Measurements from ENCODE around the gene SUN1. TPM values are rescaled to one million over a fixed set of nuclear protein-coding genes. Genes with fewer than 3 reads are reported as not detected.

The SUN1 gene
- total RNA-seq, 3 donors from 2014 or later = 153 to 189 (median 160) TPM

DNA sequence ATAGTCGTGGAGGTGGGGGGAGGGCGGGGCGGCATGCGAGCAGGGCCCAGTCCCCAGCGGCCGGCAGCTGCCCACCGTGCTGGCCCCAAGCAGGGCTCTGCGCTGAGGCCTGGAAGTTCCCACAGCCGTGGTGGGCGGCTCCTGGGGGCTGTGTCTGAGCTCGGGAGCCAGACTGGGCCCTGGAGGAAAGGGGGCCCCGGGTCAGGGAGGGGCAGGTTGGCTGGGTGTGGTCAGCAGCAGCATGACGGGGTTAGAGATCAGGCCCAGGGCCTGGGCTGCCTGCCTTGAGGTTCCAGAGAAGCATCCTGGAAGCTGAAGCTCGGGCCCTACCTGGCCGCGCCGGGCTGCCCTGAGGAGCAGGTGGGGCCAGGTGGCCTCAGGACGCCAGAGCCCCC is 66.2 kb downstream of the SUN1 start:
- TF ChIP-seq POLR2A (IDR thresholded peaks at IDR 0.05) (no peak), POLR2AphosphoS5 (IDR thresholded peaks at IDR 0.05) (no peak)
- TF ChIP-seq, protein P1, sequence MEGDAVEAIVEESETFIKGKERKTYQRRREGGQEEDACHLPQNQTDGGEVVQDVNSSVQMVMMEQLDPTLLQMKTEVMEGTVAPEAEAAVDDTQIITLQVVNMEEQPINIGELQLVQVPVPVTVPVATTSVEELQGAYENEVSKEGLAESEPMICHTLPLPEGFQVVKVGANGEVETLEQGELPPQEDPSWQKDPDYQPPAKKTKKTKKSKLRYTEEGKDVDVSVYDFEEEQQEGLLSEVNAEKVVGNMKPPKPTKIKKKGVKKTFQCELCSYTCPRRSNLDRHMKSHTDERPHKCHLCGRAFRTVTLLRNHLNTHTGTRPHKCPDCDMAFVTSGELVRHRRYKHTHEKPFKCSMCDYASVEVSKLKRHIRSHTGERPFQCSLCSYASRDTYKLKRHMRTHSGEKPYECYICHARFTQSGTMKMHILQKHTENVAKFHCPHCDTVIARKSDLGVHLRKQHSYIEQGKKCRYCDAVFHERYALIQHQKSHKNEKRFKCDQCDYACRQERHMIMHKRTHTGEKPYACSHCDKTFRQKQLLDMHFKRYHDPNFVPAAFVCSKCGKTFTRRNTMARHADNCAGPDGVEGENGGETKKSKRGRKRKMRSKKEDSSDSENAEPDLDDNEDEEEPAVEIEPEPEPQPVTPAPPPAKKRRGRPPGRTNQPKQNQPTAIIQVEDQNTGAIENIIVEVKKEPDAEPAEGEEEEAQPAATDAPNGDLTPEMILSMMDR (IDR thresholded peaks at IDR 0.05) = no peak
- Histone ChIP-seq H3K27me3 (no peaks in the 10 kb centered on the region), H3K9me3 (no peaks in the 10 kb centered on the region), H3K4me3 (no peak overlapping the region), H3K4me1 (no peaks in the 10 kb centered on the region), H3K36me3 (peaks cover 7% of the 10 kb centered on the region), H3K27ac (no peak overlapping the region)
- intact Hi-C loops (cut with DNase I; ENCODE audit: low total_unique reads) = no loop called here
- DNase-seq (ENCODE audit: low spot score in 2 of 2) = no peak

DNA sequence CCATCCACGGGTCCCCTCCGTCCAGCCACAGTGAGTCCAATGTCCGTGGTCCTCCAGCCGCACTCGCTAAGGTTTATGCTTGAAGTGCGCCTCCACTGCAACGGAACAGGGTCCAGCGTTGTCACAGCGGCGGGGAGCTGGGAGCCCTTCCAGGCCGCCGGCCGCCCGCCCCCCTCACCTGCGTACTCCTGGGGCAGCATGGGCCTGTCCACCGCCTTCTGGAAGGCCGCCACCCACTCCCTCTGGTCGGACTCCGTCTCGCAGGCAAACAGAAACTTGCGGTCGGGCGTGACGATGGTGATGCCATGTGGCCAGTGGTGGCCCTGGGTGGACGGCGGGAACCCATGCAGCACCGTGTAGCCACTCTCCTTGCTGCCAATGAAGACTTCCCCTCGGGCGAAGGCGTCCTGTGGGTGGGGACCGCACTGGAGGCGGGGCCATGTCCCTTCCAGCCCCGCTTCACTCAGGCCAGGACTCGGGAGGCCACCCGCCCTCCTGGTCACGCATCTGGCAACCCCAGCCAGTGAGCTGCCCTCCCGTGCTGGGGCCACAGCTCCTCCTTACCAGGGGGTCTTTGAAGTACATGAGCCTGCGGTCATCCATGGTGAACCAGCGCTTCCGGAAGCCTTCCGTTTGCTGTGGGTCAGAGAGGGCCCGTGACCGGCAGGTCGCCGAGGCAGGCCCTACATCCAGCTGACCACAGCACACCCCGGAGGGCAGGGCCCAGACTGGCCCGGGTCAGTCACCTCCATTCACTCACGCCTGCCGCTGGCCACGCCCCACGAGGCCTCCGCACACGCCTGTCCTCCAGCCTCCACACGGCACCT is 66.8 kb downstream of the SUN1 start:
- DNase-seq (ENCODE audit: low spot score in 2 of 2) = no peak
- intact Hi-C loops (cut with DNase I; ENCODE audit: low total_unique reads) = no loop called here
- Histone ChIP-seq H3K4me1 (no peaks in the 10 kb centered on the region), H3K27me3 (no peaks in the 10 kb centered on the region), H3K27ac (no peak overlapping the region), H3K4me3 (no peak overlapping the region), H3K9me3 (no peaks in the 10 kb centered on the region), H3K36me3 (peaks cover 7% of the 10 kb centered on the region)
- TF ChIP-seq POLR2A (IDR thresholded peaks at IDR 0.05) (no peak), POLR2AphosphoS5 (IDR thresholded peaks at IDR 0.05) (no peak)
- TF ChIP-seq, protein P1 (IDR thresholded peaks at IDR 0.05) = no peak

DNA sequence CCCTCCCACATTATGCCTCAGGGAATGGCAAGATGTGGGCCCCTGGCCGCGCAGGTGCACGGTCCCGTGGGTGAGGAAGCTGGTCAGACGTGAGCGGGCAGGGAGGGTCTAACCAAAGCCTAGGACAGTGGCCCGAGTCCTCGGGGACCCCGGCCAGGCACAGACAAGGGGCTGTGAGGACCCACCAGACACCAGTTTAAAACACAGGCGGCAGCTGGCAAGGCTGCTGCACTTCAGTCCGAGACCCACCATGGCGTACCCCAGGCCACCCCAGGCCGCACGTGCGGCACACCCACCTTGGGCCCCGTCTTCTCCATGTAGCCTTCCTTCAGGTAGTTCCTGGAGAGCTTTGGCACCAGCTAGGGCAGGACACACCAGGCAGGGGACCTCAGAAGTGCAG is 67.5 kb downstream of the SUN1 start:
- Histone ChIP-seq H3K4me1 (no peaks in the 10 kb centered on the region), H3K27ac (no peak overlapping the region), H3K4me3 (no peak overlapping the region), H3K9me3 (no peaks in the 10 kb centered on the region), H3K27me3 (no peaks in the 10 kb centered on the region), H3K36me3 (peaks cover 7% of the 10 kb centered on the region)
- DNase-seq (ENCODE audit: low spot score in 2 of 2) = no peak
- TF ChIP-seq, protein P1 (IDR thresholded peaks at IDR 0.05) = no peak
- TF ChIP-seq POLR2AphosphoS5 (IDR thresholded peaks at IDR 0.05) (no peak), POLR2A (IDR thresholded peaks at IDR 0.05) (no peak)
- intact Hi-C loops (cut with DNase I; ENCODE audit: low total_unique reads) = no loop called here

DNA sequence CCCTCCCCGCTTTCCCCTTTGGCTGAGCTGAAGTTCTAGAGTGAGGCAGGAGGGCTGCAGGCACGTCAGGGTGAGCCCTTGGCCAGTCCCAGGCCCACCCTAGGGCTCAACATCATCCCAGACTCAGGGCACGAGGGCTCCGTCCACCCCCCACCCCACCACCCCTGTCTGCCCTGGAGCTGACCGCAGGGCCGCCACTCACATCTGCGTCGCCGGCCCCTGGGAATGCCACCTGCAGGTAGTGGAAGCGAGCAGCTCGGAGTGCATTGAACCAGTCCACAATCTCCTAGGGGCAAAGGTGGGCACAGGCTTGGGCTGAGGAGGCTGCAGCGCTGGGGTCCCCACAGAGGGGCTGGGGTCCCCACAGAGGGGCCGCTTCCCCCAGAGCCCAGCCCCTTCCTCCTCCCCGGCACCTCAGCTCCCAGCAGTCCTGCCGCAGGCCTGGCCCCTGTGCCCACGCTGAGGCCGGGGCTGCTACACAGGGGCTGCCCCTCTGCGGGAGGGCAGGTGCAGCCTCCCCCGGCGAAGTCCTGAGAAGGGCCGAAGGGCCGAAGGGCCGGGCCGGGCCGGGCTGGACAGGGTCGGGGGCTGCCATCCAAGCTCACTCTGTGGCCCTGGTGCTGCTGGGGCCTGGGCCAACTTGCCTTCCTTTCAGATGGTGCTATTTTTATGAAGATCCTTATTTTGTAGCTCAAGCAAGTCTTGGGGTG is 68.2 kb downstream of the SUN1 start:
- no peak for TF ChIP-seq POLR2AphosphoS5 (IDR thresholded peaks at IDR 0.05)
- Histone ChIP-seq H3K9me3 (no peaks in the 10 kb centered on the region), H3K27ac (no peak overlapping the region), H3K4me3 (no peak overlapping the region), H3K27me3 (no peaks in the 10 kb centered on the region), H3K36me3 (peaks cover 4% of the 10 kb centered on the region), H3K4me1 (no peaks in the 10 kb centered on the region)
- DNase-seq (ENCODE audit: low spot score in 2 of 2) = no peak
- intact Hi-C loops (cut with DNase I; ENCODE audit: low total_unique reads) = no loop called here

DNA sequence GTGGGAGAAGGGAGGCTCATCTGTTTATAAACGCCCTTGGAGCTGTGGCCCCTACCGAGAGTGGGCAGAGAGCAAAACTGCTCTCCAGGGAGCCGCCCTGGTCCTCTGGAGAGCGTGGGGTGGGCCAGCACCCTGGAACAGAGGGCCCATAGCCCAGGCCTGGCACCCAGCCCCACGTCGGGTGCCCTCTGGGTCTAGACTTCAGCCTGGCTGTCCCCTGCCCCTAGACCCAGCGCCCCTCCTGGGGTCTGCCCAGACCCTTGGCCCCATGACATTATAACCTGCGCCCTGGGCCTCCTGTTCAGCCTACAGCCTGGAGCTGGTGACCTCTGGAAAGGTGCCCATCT is 68.7 kb downstream of the SUN1 start:
- H3K4me1 ChIP-seq = no peaks in the 10 kb centered on the region
- no peaks in the 10 kb centered on the region for H3K27me3 ChIP-seq
- H3K4me3 ChIP-seq = no peak overlapping the region
- intact Hi-C loops (cut with DNase I; ENCODE audit: low total_unique reads) = no loop called here
- H3K9me3 ChIP-seq = no peaks in the 10 kb centered on the region
- H3K27ac ChIP-seq = no peak overlapping the region
- no peak for DNase-seq (ENCODE audit: low spot score in 2 of 2)
- no peaks in the 10 kb centered on the region for H3K36me3 ChIP-seq
- TF ChIP-seq POLR2AphosphoS5 (IDR thresholded peaks at IDR 0.05) (no peak), POLR2A (IDR thresholded peaks at IDR 0.05) (no peak)
- TF ChIP-seq, protein P1 (IDR thresholded peaks at IDR 0.05) = no peak

Data from breast epithelium (tissue), 4 donors.